Fibroblast of mammary gland (primary cell): ENCODE data around the gene OLIG2.

Experiments used
- DNase-seq: peaks from one replicate; pipeline ENCODE4 v3.0.0-alpha.2; 2010; ENCODE audit warnings: low read depth
- H3K4me3 ChIP-seq: 2 replicates; pipeline ENCODE4 v1.5.1; 2011; ENCODE audit warnings: low read depth, mild to moderate bottlenecking, low read length, moderate library complexity; ENCODE audit not compliant: control insufficient read depth
- CTCF ChIP-seq: conservative IDR thresholded peaks from 2 replicates; pipeline ENCODE4 v1.5.1; 2011; ENCODE audit warnings: low read depth, low read length, inconsistent platforms; ENCODE audit not compliant: control insufficient read depth, insufficient read depth

OLIG2 gene

DNA sequence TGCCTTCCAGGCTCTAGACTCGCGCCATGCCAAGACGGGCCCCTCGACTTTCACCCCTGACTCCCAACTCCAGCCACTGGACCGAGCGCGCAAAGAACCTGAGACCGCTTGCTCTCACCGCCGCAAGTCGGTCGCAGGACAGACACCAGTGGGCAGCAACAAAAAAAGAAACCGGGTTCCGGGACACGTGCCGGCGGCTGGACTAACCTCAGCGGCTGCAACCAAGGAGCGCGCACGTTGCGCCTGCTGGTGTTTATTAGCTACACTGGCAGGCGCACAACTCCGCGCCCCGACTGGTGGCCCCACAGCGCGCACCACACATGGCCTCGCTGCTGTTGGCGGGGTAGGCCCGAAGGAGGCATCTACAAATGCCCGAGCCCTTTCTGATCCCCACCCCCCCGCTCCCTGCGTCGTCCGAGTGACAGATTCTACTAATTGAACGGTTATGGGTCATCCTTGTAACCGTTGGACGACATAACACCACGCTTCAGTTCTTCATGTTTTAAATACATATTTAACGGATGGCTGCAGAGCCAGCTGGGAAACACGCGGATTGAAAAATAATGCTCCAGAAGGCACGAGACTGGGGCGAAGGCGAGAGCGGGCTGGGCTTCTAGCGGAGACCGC is 2.0 kb upstream of the OLIG2 start:
- TF ChIP-seq CTCF, result no peak
- no peak overlapping the region for H3K4me3 ChIP-seq
- DNase-seq, result no peak

DNA sequence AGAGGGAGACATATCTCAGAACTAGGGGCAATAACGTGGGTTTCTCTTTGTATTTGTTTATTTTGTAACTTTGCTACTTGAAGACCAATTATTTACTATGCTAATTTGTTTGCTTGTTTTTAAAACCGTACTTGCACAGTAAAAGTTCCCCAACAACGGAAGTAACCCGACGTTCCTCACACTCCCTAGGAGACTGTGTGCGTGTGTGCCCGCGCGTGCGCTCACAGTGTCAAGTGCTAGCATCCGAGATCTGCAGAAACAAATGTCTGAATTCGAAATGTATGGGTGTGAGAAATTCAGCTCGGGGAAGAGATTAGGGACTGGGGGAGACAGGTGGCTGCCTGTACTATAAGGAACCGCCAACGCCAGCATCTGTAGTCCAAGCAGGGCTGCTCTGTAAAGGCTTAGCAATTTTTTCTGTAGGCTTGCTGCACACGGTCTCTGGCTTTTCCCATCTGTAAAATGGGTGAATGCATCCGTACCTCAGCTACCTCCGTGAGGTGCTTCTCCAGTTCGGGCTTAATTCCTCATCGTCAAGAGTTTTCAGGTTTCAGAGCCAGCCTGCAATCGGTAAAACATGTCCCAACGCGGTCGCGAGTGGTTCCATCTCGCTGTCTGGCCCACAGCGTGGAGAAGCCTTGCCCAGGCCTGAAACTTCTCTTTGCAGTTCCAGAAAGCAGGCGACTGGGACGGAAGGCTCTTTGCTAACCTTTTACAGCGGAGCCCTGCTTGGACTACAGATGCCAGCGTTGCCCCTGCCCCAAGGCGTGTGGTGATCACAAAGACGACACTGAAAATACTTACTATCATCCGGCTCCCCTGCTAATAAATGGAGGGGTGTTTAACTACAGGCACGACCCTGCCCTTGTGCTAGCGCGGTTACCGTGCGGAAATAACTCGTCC is 1.3 kb upstream of the OLIG2 start:
- no peak overlapping the region for H3K4me3 ChIP-seq
- no peak for DNase-seq
- TF ChIP-seq CTCF, result no peak

DNA sequence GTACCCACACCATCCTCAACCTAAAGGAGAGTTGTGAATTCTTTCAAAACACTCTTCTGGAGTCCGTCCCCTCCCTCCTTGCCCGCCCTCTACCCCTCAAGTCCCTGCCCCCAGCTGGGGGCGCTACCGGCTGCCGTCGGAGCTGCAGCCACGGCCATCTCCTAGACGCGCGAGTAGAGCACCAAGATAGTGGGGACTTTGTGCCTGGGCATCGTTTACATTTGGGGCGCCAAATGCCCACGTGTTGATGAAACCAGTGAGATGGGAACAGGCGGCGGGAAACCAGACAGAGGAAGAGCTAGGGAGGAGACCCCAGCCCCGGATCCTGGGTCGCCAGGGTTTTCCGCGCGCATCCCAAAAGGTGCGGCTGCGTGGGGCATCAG is 638 bp upstream of the OLIG2 start:
- TF ChIP-seq CTCF, result no peak
- H3K4me3 ChIP-seq, result no peak overlapping the region
- DNase-seq, result no peak

DNA sequence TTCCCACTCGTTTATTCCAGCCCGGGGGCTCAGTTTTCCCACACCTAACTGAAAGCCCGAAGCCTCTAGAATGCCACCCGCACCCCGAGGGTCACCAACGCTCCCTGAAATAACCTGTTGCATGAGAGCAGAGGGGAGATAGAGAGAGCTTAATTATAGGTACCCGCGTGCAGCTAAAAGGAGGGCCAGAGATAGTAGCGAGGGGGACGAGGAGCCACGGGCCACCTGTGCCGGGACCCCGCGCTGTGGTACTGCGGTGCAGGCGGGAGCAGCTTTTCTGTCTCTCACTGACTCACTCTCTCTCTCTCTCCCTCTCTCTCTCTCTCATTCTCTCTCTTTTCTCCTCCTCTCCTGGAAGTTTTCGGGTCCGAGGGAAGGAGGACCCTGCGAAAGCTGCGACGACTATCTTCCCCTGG is 716 bp downstream of the OLIG2 start:
- TF ChIP-seq CTCF, result no peak
- no peak overlapping the region for H3K4me3 ChIP-seq
- DNase-seq, result no peak

GRCh38 chr21:33026878-33027400 is 1.2 kb downstream of the OLIG2 start:
- no peak overlapping the region for H3K4me3 ChIP-seq
- TF ChIP-seq CTCF, result no peak
- DNase-seq, result peak; percentile 36

GRCh38 chr21:33027401-33028286 is 1.9 kb downstream of the OLIG2 start:
- H3K4me3 ChIP-seq, result no peak overlapping the region
- TF ChIP-seq CTCF, result no peak
- DNase-seq, result no peak
